ENCODE measurements around the gene TMEM248. TPM values are rescaled to one million over a fixed set of nuclear protein-coding genes. Genes with fewer than 3 reads are reported as not detected.
A peak's percentile ranks its signal among the peaks of the same experiment; 100 is the strongest.

TMEM248 gene
- total and polyA plus RNA-seq, 2 of the 13 experiments (the other 11 are each of a cell fraction or from before 2014, with no cell fraction given): 54.3 to 109 TPM

- TF ChIP-seq ARID5B (CRISPR knock-in tag; IDR thresholded peaks at IDR 0.05) (peak; percentile 32; the same call in 1 of the 2 replicates), ZNF281 (CRISPR knock-in tag; IDR thresholded peaks at IDR 0.05; ENCODE audit: borderline replicate concordance) (peak; percentile 67; the same call in 1 of the 2 replicates), ZNF782 (CRISPR knock-in tag; IDR thresholded peaks at IDR 0.05; ENCODE audit: borderline replicate concordance) (no peak), SOX5 (CRISPR knock-in tag; IDR thresholded peaks at IDR 0.05; ENCODE audit: borderline replicate concordance) (peak; percentile 71), RFX1 (IDR thresholded peaks at IDR 0.05) (no peak), ONECUT2 (CRISPR knock-in tag; IDR thresholded peaks at IDR 0.05) (no peak), ZFP36L2 (CRISPR knock-in tag; IDR thresholded peaks at IDR 0.05) (no peak), TEF (CRISPR knock-in tag; IDR thresholded peaks at IDR 0.05) (no peak), EHMT2 (IDR thresholded peaks at IDR 0.05; ENCODE audit: borderline replicate concordance, low read depth, low read length) (no peak), SOX13 (IDR thresholded peaks at IDR 0.05) (no peak), SOX13 (CRISPR knock-in tag; conservative IDR thresholded peaks at IDR 0.05 in 1 of 2, IDR thresholded peaks at IDR 0.05 in 1 of 2) (peak in 1 of 2 experiments; percentile 76; a peak in 2 of 4 replicates), HNF4G (IDR thresholded peaks at IDR 0.05; ENCODE audit: borderline replicate concordance, low read depth, low read length) (peak; percentile 42; the same call in 1 of the 2 replicates), HNF4G (CRISPR knock-in tag; IDR thresholded peaks at IDR 0.05; ENCODE audit: borderline replicate concordance, low read depth) (no peak), FOXA3 (CRISPR knock-in tag; IDR thresholded peaks at IDR 0.05) (no peak), ZNF367 (CRISPR knock-in tag; IDR thresholded peaks at IDR 0.05; ENCODE audit: borderline replicate concordance) (no peak), KMT2A (CRISPR knock-in tag; IDR thresholded peaks at IDR 0.05) (no peak), ZFP62 (CRISPR knock-in tag; IDR thresholded peaks at IDR 0.05) (no peak), ATF6 (CRISPR knock-in tag; conservative IDR thresholded peaks at IDR 0.05) (no peak), ZNF280B (CRISPR knock-in tag; IDR thresholded peaks at IDR 0.05; ENCODE audit: borderline replicate concordance) (no peak), ZBTB38 (CRISPR knock-in tag; IDR thresholded peaks at IDR 0.05) (no peak)
Measured at GRCh38 chr7:66925255-66925654, 4.2 kb downstream of the TMEM248 start (continued).
